ENCODE measurements around the gene TRA2B.

- no peak for TF ChIP-seq POLR2A (IDR thresholded peaks at IDR 0.05; ENCODE audit: low read depth, low read length)
- TF ChIP-seq TAF1 (IDR thresholded peaks at IDR 0.05; ENCODE audit: borderline replicate concordance, low read depth, low read length) = no peak
- no peak for TF ChIP-seq POLR2AphosphoS5 (IDR thresholded peaks at IDR 0.05; ENCODE audit: low read depth, low read length)
These were observed 33.8 kb upstream of the TRA2B start for GRCh38 chr3:185971579-185971978.
